ENCODE data around the gene GRIK3.

GRCh38 chr1:36831186-36831810 lies 203.0 kb downstream of the GRIK3 start:
- TF ChIP-seq YY1 (IDR thresholded peaks at IDR 0.05; ENCODE audit: insufficient read depth, insufficient read length): no peak
- TF ChIP-seq SUZ12 (IDR thresholded peaks at IDR 0.05; ENCODE audit: extremely low read depth, insufficient read depth, insufficient read length): no peak

Data from NT2/D1 (cell line).